ENCODE measurements around the gene BRD4. TPM values are rescaled to one million over a fixed set of nuclear protein-coding genes. Genes with fewer than 3 reads are reported as not detected.
"Not testable (repeated sequence)": the region's sequence is repeated elsewhere in the genome, so short reads cannot be mapped to it uniquely, and the experiment has no call there.

The BRD4 gene
- total RNA-seq, 2 donors from 2014 or later: 161 to 187 TPM

DNA sequence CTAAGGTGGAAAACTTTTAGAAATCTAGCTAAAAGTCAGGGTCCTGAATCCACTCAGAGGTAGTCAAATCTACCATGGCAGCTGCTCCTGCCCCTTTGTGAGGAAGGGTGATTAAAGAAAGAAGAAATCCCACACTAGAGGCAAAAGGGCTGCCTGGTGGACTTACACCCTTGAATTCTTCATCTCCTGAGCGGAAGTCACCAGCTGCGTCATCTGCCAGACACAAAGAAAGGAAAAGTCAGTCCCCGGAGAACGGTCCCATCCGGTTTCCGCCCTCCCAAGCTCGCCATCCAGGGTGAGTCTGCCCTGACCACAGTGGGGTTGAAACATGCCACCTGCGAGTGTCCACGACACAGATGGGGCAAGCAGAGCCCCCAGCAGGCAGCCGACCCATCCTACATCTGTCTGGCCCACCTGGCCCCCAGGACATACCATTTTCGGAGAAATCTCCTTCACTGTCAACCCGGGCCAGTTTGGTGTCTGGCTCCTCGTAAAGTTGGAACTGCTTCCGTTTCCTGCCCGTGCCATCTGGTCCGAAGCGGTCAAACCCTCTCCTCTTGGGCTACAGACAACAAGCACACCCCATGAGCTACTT is 39.5 kb upstream of the BRD4 start:
- H3K9me3 Mint-ChIP-seq: no peaks in the 10 kb centered on the region
- no peaks in the 10 kb centered on the region for H3K27me3 Mint-ChIP-seq (ENCODE audit: low read depth)
- peaks cover 4 to 20% of the 10 kb centered on the region in 2 donors for H3K36me3 Mint-ChIP-seq (ENCODE audit: insufficient read depth in 2 of 2)
- H3K27ac Mint-ChIP-seq: peak overlapping the region; percentile 79
- DNase-seq (no peak), ATAC-seq (replicated peaks in 1 of 2) (no peak)
- H3K4me3 Mint-ChIP-seq: no peak overlapping the region
- peaks cover 35% of the 10 kb centered on the region for H3K4me1 Mint-ChIP-seq (ENCODE audit: low read depth)

GRCh38 chr19:15371119-15371518 is 38.8 kb upstream of the BRD4 start:
- Mint-ChIP-seq H3K36me3 (ENCODE audit: insufficient read depth in 2 of 2) (peaks cover 4 to 20% of the 10 kb centered on the region in 2 donors), H3K4me1 (ENCODE audit: low read depth) (peaks cover 28% of the 10 kb centered on the region), H3K27me3 (ENCODE audit: low read depth) (no peaks in the 10 kb centered on the region), H3K27ac (no peak overlapping the region), H3K4me3 (no peak overlapping the region), H3K9me3 (no peaks in the 10 kb centered on the region)
- ATAC-seq (replicated peaks in 1 of 2) (no peak), DNase-seq (no peak)

DNA sequence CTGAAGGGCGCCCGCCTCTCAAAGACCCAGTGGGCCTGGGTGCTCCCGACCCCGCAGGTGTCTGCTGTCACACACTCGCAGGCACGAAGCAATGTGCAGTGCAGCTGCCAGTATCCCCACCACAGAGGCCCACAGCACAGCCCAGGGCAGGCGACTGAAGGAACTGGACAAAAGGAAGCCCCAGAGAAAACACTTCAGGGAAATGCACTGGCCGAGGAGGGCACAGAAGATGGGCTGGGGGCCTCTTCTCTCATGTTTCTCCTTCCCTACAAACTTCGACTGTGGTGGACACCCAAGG is 37.2 kb upstream of the BRD4 start:
- peaks cover 24% of the 10 kb centered on the region for H3K4me1 Mint-ChIP-seq (ENCODE audit: low read depth)
- no peak for ATAC-seq (replicated peaks in 1 of 2)
- H3K27ac Mint-ChIP-seq: no peak overlapping the region
- H3K27me3 Mint-ChIP-seq (ENCODE audit: low read depth): no peaks in the 10 kb centered on the region
- DNase-seq: no peak
- H3K4me3 Mint-ChIP-seq: no peak overlapping the region
- H3K9me3 Mint-ChIP-seq: no peaks in the 10 kb centered on the region
- H3K36me3 Mint-ChIP-seq (ENCODE audit: insufficient read depth in 2 of 2): peaks cover 4 to 19% of the 10 kb centered on the region in 2 donors

DNA sequence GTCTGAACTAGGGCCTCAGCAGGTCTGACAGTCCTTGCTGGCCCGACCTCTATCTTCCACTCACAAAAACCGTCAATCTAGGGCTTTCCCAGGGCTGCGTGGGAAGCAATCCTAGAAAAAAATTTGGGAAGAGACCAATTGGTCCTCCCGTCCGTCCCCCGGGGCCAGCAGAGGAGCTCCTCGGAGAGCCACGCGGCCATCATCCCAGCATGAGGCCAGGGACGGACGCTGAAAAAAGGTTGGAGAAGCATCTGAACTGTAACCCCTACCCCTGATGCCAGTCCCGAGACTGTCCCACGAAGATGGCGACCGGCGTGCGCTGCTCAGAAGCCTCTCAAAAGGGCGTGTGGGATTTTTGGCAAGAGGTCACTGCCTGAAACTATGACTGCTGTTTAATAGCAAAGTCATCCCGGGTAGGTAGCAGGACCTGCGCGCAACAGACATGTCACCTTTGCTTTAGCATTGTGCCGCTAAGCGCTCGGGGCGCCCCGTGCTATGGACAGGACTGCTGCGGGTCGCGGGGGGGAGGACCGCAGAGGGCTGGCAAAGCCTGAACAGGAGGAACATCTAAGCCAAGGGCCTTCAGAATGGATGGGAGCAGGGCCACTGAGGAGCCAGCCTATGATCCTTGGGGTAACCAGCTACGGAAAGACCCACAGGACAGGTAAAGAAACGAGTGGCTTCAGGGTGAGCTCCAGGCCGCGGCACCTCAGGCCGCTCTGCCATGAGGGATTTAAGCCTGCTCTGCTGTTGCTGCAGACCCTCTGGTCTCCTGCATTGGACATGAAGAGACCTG is 36.7 kb upstream of the BRD4 start:
- peaks cover 21% of the 10 kb centered on the region for H3K4me1 Mint-ChIP-seq (ENCODE audit: low read depth)
- DNase-seq (no peak), ATAC-seq (replicated peaks in 1 of 2) (no peak)
- H3K27me3 Mint-ChIP-seq (ENCODE audit: low read depth): no peaks in the 10 kb centered on the region
- H3K4me3 Mint-ChIP-seq: no peak overlapping the region
- peaks cover 4 to 19% of the 10 kb centered on the region in 2 donors for H3K36me3 Mint-ChIP-seq (ENCODE audit: insufficient read depth in 2 of 2)
- no peaks in the 10 kb centered on the region for H3K9me3 Mint-ChIP-seq
- no peak overlapping the region for H3K27ac Mint-ChIP-seq

- no peak for ATAC-seq (replicated peaks in 1 of 2)
- H3K36me3 Mint-ChIP-seq (ENCODE audit: insufficient read depth in 2 of 2): peaks cover 7 to 20% of the 10 kb centered on the region in 2 donors
- no peak overlapping the region for H3K27ac Mint-ChIP-seq
- H3K27me3 Mint-ChIP-seq (ENCODE audit: low read depth): no peaks in the 10 kb centered on the region
- peaks cover 0 to 1% of the 10 kb centered on the region in 2 donors for H3K9me3 Mint-ChIP-seq
- no peak overlapping the region for H3K4me3 Mint-ChIP-seq
- H3K4me1 Mint-ChIP-seq (ENCODE audit: low read depth): peaks cover 12% of the 10 kb centered on the region
- no peak for DNase-seq
Observed at GRCh38 chr19:15368051-15368632, 35.8 kb upstream of the BRD4 start.

DNA sequence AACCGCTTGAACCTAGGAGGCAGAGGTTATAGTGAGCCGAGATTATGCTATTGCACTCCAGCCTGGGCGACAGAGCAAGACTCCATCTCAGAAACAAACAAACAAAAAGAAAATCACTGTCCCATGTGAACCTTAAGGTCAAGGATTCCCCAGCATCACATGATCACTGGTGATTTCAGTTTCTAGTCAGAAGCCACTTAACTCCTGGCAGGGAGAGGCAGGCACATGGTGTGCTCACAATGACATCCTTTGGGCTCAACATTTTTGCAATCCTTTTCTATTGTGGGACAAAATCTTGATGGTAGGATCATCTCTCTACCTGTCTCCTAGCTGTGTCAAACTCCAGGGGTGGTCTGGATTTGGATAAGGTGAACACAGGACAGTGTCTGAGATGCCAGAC is 35.1 kb upstream of the BRD4 start:
- H3K4me1 Mint-ChIP-seq (ENCODE audit: low read depth): peaks cover 8% of the 10 kb centered on the region
- H3K4me3 Mint-ChIP-seq: no peak overlapping the region
- H3K9me3 Mint-ChIP-seq: peaks cover 0 to 1% of the 10 kb centered on the region in 2 donors
- DNase-seq (no peak), ATAC-seq (replicated peaks in 1 of 2) (no peak)
- no peaks in the 10 kb centered on the region for H3K27me3 Mint-ChIP-seq (ENCODE audit: low read depth)
- H3K27ac Mint-ChIP-seq: no peak overlapping the region
- peaks cover 5 to 18% of the 10 kb centered on the region in 2 donors for H3K36me3 Mint-ChIP-seq (ENCODE audit: insufficient read depth in 2 of 2)

DNA sequence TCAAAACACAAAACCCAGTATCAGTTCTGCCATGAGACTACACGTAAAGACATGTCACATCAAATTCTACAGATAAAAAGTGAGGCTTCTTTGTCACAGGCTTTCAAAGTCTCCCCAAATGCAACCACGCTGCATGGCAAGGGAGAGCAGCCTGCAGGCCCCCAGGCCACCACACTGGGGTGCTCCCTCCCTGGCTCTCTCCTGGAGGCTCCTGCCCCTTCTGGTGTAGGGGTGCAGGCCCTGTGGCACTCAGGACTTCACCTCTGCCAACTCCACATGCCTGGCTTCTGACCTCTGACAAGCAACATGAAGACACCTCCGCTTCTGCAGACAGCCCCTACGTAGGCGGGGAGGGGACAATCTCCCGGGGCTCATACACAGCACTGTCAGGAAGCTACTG is 32.9 kb upstream of the BRD4 start:
- Mint-ChIP-seq H3K9me3 (peaks cover 0 to 1% of the 10 kb centered on the region in 2 donors), H3K4me3 (no peak overlapping the region), H3K4me1 (ENCODE audit: low read depth) (peaks cover 7% of the 10 kb centered on the region), H3K27me3 (ENCODE audit: low read depth) (no peaks in the 10 kb centered on the region), H3K27ac (peak overlapping the region; percentile 9), H3K36me3 (ENCODE audit: insufficient read depth in 2 of 2) (peaks cover 3 to 23% of the 10 kb centered on the region in 2 donors)
- ATAC-seq (replicated peaks in 1 of 2) (no peak), DNase-seq (no peak)

DNA sequence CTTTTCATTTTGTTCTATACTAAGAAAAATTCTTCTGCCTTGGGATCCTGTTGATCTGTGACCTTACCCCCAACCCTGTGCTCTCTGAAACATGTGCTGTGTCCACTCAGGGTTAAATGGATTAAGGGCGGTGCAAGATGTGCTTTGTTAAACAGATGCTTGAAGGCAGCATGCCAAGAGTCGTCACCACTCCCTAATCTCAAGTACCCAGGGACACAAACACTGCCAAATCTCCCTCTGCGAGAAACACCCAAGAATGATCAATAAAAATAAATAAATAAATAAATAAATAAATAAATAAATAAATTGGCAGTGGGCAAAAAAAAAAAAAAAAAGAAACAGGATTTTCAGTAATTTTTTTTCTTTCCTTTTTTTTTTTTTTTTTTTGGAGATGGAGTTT is 31.5 kb upstream of the BRD4 start:
- Mint-ChIP-seq H3K27ac (peak overlapping the region; percentile 84), H3K36me3 (ENCODE audit: insufficient read depth in 2 of 2) (peaks cover 4 to 30% of the 10 kb centered on the region in 2 donors)
- not testable (repeated sequence) for ATAC-seq (replicated peaks in 1 of 2); H3K9me3 Mint-ChIP-seq; H3K4me1 Mint-ChIP-seq (ENCODE audit: low read depth); H3K27me3 Mint-ChIP-seq (ENCODE audit: low read depth); H3K4me3 Mint-ChIP-seq; DNase-seq

GRCh38 chr19:15363048-15363447 is 30.7 kb upstream of the BRD4 start:
- H3K27ac Mint-ChIP-seq; H3K27me3 Mint-ChIP-seq (ENCODE audit: low read depth); DNase-seq; H3K4me3 Mint-ChIP-seq; H3K4me1 Mint-ChIP-seq (ENCODE audit: low read depth); H3K9me3 Mint-ChIP-seq; ATAC-seq (replicated peaks in 1 of 2): not testable (repeated sequence)
- peaks cover 7 to 31% of the 10 kb centered on the region in 2 donors for H3K36me3 Mint-ChIP-seq (ENCODE audit: insufficient read depth in 2 of 2)

- not testable (repeated sequence) for DNase-seq; H3K4me3 Mint-ChIP-seq; H3K4me1 Mint-ChIP-seq (ENCODE audit: low read depth); H3K27me3 Mint-ChIP-seq (ENCODE audit: low read depth); H3K9me3 Mint-ChIP-seq
- ATAC-seq (replicated peaks in 1 of 2): peak in 1 of 2 donors; percentile 76
- H3K27ac Mint-ChIP-seq: peak overlapping the region; percentile 85
- H3K36me3 Mint-ChIP-seq (ENCODE audit: insufficient read depth in 2 of 2): peaks cover 8 to 35% of the 10 kb centered on the region in 2 donors
Observed at GRCh38 chr19:15360015-15360414, 27.7 kb upstream of the BRD4 start.

- DNase-seq (no peak), ATAC-seq (replicated peaks in 1 of 2) (no peak)
- Mint-ChIP-seq H3K27ac (no peak overlapping the region), H3K36me3 (ENCODE audit: insufficient read depth in 2 of 2) (peaks cover 10 to 43% of the 10 kb centered on the region in 2 donors), H3K9me3 (peaks cover 0 to 1% of the 10 kb centered on the region in 2 donors), H3K27me3 (ENCODE audit: low read depth) (no peaks in the 10 kb centered on the region), H3K4me3 (no peak overlapping the region), H3K4me1 (ENCODE audit: low read depth) (peaks cover 6% of the 10 kb centered on the region)
Observed at GRCh38 chr19:15358918-15359317, 26.6 kb upstream of the BRD4 start.

GRCh38 chr19:15357906-15358305 is 25.6 kb upstream of the BRD4 start:
- Mint-ChIP-seq H3K27me3 (ENCODE audit: low read depth) (no peaks in the 10 kb centered on the region), H3K4me1 (ENCODE audit: low read depth) (peaks cover 6% of the 10 kb centered on the region), H3K27ac (no peak overlapping the region), H3K4me3 (no peak overlapping the region), H3K9me3 (no peaks in the 10 kb centered on the region), H3K36me3 (ENCODE audit: insufficient read depth in 2 of 2) (peaks cover 6 to 42% of the 10 kb centered on the region in 2 donors)
- ATAC-seq (replicated peaks in 1 of 2) (no peak), DNase-seq (no peak)

DNA sequence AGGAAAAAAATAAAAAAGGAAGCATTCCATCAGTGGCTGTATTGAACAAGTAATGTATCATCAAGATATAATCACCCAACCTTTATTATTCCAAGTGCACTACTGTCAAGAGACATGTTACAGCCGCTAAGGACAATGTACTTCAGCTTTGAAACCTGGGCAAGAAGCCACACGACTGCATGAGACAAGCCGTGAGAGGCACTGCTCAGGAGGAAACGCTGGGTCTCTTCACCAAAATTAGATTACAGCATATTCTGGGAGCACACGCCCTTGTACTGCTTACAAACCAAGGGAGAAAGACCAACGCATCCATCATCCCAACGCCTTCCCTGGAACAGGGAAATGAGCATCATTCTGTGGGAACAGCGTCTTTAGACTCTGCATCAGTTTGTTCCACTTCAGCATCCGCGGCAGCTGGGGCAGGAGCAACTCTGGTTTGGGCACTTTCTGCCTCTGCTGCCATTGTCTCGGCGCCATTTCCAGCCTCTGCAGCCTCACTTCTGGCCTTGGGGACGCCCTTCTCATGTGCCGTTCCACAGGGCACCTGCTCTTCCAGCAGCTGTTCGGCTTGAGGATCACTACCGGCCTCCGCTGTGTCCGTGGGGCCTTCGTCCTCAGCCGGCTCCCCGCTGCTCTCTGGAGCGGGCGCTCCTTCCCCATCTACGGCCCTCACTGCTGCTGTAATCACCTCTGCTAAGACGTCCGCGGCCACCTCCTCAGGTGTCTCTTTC is 22.4 kb upstream of the BRD4 start:
- Mint-ChIP-seq H3K4me1 (ENCODE audit: low read depth) (no peaks in the 10 kb centered on the region), H3K27ac (no peak overlapping the region), H3K9me3 (no peaks in the 10 kb centered on the region), H3K36me3 (ENCODE audit: insufficient read depth in 2 of 2) (peaks cover 6 to 27% of the 10 kb centered on the region in 2 donors), H3K27me3 (ENCODE audit: low read depth) (no peaks in the 10 kb centered on the region), H3K4me3 (no peak overlapping the region)
- DNase-seq (no peak), ATAC-seq (replicated peaks in 1 of 2) (no peak)

All from activated T-cell treated with anti-CD3 and anti-CD28 coated beads, Interleukin-2, amount 50 U/mL, for 72 hours (primary cell).